Activated naive CD8-positive, alpha-beta T cell treated with anti-CD3 and anti-CD28 coated beads for 36 hours (primary cell): ENCODE data around the gene SERAC1. TPM values are rescaled to one million over a fixed set of nuclear protein-coding genes. Genes with fewer than 3 reads are reported as not detected.
"Not testable (repeated sequence)": the region's sequence is repeated elsewhere in the genome, so short reads cannot be mapped to it uniquely, and the experiment has no call there.

ENCODE experiments used
- DNase-seq: peaks from one replicate; pipeline ENCODE4 v3.0.0; 2021
- H3K27ac Mint-ChIP-seq: one replicate; pipeline ENCODE4 v1.8.0; 2022; ENCODE audit warnings: mild to moderate bottlenecking, moderate library complexity, mixed read lengths
- H3K27me3 Mint-ChIP-seq: one replicate; pipeline ENCODE4 v1.8.0; 2022; ENCODE audit warnings: mild to moderate bottlenecking, mixed read lengths
- H3K36me3 Mint-ChIP-seq: one replicate; pipeline ENCODE4 v1.8.0; 2021; ENCODE audit warnings: mild to moderate bottlenecking, mixed read lengths
- H3K4me1 Mint-ChIP-seq: one replicate; pipeline ENCODE4 v1.8.0; 2021; ENCODE audit warnings: mixed read lengths
- H3K4me3 Mint-ChIP-seq: one replicate; pipeline ENCODE4 v1.8.0; 2022; ENCODE audit warnings: mild to moderate bottlenecking, moderate library complexity, mixed read lengths
- H3K9me3 Mint-ChIP-seq: one replicate; pipeline ENCODE4 v1.8.0; 2022; ENCODE audit warnings: mixed read lengths
- total RNA-seq, 2 experiments: library from RNA; stranded (reverse); gene quantifications; one replicate each; pipeline ENCODE4 v1.2.3, GENCODE V29; 2021

SERAC1 gene
- 1 to 10 TPM; 2.8 to 4.1 TPM for total RNA-seq

DNA sequence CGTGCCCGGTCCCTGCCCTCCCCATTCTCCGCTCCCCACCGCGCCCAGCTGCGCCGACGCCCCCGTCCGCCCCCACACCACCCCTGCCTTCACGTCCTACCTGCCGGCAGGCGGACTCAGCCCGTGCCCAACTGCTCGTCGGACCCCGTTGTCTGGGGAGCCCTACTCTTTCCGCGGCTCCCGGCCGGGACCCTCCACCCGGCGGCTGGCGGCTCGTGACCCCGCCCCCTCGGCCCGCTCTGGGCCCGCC lies at the start of gene SERAC1:
SERAC1 (minus strand) TSS at position 223 of the 250 bp plus-strand sequence. CDS start 9,899 bp downstream, outside the sequence.
- H3K27me3 Mint-ChIP-seq: no peaks in the 10 kb centered on the region
- H3K4me3 Mint-ChIP-seq: peak within 1 kb of the TSS; percentile 89
- H3K36me3 Mint-ChIP-seq: peaks cover 11% of the 10 kb centered on the region
- no peak for DNase-seq
- H3K9me3 Mint-ChIP-seq: no peaks in the 10 kb centered on the region
- peak within 1 kb of the TSS; percentile 92 for H3K27ac Mint-ChIP-seq
- H3K4me1 Mint-ChIP-seq: peaks cover 14% of the 10 kb centered on the region

DNA sequence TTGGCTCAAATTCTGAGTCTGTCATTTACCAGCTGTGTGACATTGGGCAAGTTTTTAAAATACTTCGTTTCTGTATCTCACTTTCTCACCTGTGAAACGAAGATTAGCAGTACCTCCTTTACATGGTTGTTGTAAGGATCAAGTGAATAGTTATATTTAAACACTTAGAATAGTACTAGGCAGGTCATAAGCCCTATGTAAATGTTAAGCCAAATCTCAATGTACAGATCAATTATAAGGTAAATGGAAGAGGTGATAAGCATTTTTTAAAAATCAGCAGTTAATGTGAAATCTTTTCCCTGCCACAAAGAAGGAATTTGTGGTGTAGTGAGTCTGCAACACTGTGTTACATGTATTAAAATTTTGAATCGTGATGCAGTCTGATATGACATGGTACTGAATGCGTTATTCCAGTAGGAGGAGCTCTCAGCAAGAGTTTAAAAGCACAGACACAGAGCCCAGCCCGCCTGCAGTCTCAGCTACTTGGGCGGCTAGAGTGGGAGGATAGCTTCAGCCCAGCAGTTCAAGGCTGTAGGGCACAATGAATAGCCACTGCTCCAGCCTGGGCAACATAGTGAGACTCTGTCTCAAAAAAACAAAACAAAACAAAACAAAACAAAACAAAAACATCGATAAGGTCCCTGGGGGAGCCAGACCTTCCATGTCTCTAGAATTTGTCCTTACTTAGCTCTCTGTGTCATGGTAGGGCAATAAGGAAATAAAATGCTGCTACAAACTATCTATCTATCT lies 46.0 kb upstream of the SERAC1 start:
- H3K27ac Mint-ChIP-seq: no peak overlapping the region
- peaks cover 11% of the 10 kb centered on the region for H3K4me1 Mint-ChIP-seq

DNA sequence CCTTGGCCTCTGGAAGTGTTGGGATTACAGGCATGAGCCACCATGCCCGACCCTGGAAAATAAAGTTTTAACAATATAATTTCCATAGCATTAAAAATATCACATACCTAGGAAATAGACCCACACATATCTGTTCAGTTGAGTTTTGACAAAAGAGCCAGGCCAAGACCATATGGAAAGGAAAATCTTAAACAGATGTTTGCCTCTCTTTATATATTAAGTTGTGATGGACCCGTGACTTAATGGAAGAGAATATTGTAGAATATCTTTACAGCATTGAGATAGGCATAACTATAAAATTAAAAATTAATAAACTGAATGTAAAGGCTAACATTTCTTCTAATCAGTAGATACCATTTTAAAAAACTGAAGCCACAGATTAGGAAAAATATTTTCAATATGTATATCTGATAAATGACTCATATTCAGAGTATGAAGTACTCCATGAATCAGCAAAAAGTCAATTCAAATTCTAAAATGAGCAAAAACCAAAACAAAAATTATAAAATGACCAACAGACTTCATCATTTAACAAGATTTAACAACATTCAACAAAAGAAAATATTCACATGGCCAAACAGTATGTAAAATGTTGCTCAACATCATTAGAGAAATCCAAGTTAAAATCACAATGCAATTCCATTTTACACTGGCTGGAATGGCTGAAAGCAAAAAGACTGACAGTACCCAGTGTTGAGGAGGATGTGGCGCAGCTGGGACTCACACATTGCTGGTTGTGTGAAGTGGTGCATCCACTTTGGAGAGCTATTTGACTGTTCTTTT lies 43.4 kb upstream of the SERAC1 start:
- Mint-ChIP-seq H3K9me3 (no peaks in the 10 kb centered on the region), H3K4me3 (no peak overlapping the region), H3K36me3 (peaks cover 2% of the 10 kb centered on the region), H3K27ac (peak overlapping the region; percentile 30), H3K27me3 (peaks cover 7% of the 10 kb centered on the region), H3K4me1 (peaks cover 35% of the 10 kb centered on the region)
- DNase-seq: no peak

More for the DNA sequence above, 46.0 kb upstream of the SERAC1 start:
- H3K36me3 Mint-ChIP-seq: no peaks in the 10 kb centered on the region
- H3K27me3 Mint-ChIP-seq: peaks cover 2% of the 10 kb centered on the region
- no peaks in the 10 kb centered on the region for H3K9me3 Mint-ChIP-seq
- peak; percentile 37 for DNase-seq
- no peak overlapping the region for H3K4me3 Mint-ChIP-seq

DNA sequence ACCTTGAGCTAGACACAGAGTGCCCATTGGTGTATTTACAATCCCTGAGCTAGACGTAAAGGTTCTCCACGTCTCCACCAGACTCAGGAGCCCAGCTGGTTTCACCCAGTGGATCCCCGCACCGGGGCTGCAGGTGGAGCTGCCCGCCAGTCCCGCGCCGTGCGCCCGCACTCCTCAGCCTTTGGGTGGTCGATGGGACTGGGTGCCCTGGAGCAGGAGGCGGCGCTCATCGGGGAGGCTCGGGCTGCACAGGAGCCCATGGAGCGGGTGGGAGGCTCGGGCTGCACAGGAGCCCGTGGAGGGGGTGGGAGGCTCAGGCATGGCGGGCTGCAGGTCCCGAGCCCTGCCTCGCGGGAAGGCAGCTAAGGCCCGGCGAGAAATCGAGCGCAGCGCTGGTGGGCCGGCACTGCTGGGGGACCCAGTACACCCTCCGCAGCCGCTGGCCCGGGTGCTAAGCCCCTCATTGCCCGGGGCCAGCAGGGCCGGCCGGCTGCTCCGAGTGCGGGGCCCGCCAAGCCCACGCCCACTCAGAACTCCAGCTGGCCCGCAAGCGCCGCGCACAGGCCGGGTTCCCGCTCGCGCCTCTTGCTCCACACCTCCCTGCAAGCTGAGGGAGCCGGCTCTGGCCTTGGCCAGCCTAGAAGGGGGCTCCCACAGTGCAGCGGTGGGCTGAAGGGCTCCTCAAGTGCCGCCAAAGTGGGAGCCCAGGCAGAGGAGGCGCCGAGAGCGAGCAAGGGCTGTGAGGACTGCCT lies 41.7 kb upstream of the SERAC1 start:
- not testable (repeated sequence) for H3K4me3 Mint-ChIP-seq, DNase-seq, H3K27me3 Mint-ChIP-seq, H3K36me3 Mint-ChIP-seq, H3K27ac Mint-ChIP-seq, H3K9me3 Mint-ChIP-seq
- peaks cover 35% of the 10 kb centered on the region for H3K4me1 Mint-ChIP-seq

DNA sequence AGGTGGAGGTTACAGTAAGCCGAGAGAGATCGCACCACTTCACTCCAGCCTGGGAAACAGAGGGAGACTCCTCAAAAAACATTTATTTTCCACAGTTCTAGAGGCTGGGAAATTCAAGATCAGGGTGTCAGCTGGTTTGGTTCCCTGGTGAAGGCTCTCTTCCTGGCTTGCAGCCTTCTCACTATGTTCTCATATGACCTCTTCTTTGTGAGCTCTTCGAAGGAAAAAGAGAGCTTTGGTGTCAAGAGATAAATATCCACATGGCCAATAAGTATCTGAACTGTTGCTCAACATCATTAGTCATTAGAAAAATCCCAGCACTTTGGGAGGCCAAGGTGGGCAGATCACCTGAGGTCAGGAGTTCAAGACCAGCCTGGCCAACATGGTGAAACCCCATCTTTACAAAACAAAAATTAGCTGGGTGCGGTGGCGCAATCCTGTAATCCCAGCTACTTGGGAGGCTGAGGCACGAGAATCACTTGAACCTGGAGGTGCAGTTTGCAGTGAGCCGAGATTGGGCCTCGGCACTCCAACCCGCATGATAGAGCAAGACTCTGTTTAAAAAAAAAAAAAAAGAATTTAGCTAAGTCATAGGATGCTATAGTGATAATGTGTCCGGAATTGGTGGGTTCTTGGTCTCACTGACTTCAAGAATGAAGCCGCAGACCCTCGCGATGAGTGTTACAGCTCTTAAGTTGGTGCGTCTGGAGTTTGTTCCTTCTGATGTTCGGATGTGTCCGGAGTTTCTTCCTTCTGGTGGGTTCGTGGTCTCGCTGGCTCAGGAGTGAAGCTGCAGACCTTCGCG lies 40.4 kb upstream of the SERAC1 start:
- not testable (repeated sequence) for H3K9me3 Mint-ChIP-seq, DNase-seq, H3K36me3 Mint-ChIP-seq
- H3K27ac Mint-ChIP-seq: peak overlapping the region; percentile 86
- H3K27me3 Mint-ChIP-seq: peaks cover 14% of the 10 kb centered on the region
- peak overlapping the region; percentile 33 for H3K4me3 Mint-ChIP-seq
- H3K4me1 Mint-ChIP-seq: peaks cover 30% of the 10 kb centered on the region

DNA sequence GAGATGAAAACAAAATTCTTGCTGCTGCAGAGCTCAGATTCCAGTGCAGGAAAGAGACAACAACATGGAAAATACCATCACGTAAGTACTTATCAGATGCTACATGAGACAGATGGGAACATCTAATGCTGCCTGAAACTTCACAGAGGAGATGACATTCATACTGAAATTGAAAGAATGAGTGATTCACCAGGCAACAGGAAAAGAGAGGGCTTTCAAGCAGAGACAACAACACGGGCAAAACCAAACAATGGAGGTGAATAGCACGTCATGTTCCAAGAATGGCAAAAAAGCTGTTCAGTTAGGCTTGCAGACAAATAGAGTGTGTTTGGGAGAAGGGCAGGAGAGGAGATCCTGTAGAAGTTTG lies 39.3 kb upstream of the SERAC1 start:
- peaks cover 30% of the 10 kb centered on the region for H3K4me1 Mint-ChIP-seq
- DNase-seq: peak; percentile 38
- peaks cover 14% of the 10 kb centered on the region for H3K27me3 Mint-ChIP-seq
- peak overlapping the region; percentile 86 for H3K27ac Mint-ChIP-seq
- peak overlapping the region; percentile 64 for H3K4me3 Mint-ChIP-seq
- H3K36me3 Mint-ChIP-seq: peaks cover 2% of the 10 kb centered on the region
- H3K9me3 Mint-ChIP-seq: no peaks in the 10 kb centered on the region

DNA sequence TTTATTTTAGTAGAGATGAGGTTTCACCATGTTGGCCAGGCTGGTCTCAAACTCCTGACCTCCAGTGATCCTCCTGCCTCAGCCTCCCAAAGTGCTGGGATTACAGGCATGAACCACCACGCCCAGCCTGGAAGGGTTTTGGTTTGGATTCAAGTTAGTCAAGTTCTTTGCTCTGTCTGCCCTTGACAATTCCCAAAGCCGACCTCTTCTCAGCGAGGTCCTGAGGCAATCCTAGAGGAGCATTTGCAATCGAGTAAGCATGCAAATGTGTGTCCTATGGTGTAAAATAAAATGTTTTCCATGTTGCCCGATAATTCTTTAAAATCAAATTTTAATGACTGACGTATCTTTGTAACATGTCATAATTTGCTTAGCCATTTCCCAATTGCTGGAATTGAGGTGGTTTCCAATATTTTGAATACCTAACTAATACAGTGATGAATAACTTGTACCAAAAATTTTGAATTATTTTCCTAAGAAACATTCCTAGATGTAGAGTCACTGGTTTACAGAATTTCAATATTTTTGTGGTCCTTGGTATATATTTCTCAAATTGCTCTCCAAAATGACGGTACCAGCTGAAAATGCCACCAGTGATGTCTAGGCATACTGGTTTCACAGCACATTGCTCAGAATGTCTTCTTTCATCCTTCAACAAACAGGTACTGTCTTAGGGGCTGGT lies 38.8 kb upstream of the SERAC1 start:
- Mint-ChIP-seq H3K27ac (peak overlapping the region; percentile 86), H3K9me3 (no peaks in the 10 kb centered on the region), H3K4me3 (peak overlapping the region; percentile 64), H3K27me3 (peaks cover 14% of the 10 kb centered on the region), H3K4me1 (peaks cover 30% of the 10 kb centered on the region), H3K36me3 (peaks cover 2% of the 10 kb centered on the region)
- no peak for DNase-seq

DNA sequence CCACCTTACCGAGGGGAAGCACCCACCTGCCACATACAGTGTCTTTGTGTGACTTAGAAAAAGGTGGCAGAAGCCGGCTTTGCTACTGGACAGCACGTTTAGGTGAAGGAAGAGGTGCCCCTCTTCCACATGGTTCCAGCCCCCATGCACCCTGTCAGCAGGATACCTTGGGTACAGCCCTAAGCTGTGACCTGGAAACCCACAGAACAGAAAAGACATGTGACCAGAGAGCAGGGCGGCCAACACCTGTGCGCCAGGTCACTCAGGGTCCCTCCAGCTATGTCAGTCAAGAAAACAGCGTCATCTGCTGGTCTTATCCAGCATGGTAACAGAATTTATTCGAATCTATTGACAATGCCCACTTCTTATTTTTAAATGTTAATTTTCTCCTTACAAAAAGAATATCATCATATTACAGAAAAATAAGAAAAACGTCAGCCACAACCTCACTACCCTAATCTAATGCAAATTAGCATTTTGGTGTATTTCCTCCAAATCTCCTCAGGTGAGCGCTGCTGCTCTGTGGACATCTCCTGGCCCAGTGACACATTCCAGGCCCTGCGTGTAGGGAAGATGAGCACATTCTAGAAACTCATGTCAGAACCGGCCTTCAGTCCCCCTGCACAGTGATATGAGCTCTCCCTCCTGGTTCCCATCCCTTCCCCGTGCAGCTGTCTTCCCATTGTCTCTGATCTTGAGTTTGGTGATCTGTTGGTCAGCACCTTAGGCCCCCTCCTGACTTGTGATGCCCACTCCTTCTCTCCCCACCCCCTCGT lies 37.3 kb upstream of the SERAC1 start:
- Mint-ChIP-seq H3K36me3 (peaks cover 2% of the 10 kb centered on the region), H3K27me3 (peaks cover 14% of the 10 kb centered on the region), H3K9me3 (no peaks in the 10 kb centered on the region), H3K27ac (no peak overlapping the region), H3K4me1 (peaks cover 31% of the 10 kb centered on the region), H3K4me3 (no peak overlapping the region)
- no peak for DNase-seq

DNA sequence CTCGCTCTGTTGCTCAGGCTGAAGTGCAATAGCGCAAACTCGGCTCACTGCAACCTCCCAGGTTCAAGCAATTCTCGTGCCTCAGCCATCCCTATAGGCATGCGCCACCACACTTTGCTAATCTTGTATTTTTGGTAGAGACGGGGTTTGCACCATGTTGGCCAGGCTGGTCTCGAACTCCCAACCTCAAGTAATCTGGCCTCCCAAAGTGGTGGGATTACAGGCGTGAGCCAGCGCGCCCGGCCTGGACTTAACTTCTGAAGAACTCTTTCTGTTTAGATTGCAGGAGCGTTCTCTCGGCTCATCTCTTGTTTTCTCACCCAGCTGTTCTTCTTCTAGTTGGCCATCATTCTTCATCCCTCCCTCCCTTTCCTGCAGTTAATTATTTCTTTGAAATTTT lies 30.4 kb upstream of the SERAC1 start:
- no peak for DNase-seq
- Mint-ChIP-seq H3K9me3 (no peaks in the 10 kb centered on the region), H3K4me1 (peaks cover 3% of the 10 kb centered on the region), H3K27me3 (no peaks in the 10 kb centered on the region), H3K4me3 (no peak overlapping the region), H3K36me3 (peaks cover 19% of the 10 kb centered on the region), H3K27ac (no peak overlapping the region)

DNA sequence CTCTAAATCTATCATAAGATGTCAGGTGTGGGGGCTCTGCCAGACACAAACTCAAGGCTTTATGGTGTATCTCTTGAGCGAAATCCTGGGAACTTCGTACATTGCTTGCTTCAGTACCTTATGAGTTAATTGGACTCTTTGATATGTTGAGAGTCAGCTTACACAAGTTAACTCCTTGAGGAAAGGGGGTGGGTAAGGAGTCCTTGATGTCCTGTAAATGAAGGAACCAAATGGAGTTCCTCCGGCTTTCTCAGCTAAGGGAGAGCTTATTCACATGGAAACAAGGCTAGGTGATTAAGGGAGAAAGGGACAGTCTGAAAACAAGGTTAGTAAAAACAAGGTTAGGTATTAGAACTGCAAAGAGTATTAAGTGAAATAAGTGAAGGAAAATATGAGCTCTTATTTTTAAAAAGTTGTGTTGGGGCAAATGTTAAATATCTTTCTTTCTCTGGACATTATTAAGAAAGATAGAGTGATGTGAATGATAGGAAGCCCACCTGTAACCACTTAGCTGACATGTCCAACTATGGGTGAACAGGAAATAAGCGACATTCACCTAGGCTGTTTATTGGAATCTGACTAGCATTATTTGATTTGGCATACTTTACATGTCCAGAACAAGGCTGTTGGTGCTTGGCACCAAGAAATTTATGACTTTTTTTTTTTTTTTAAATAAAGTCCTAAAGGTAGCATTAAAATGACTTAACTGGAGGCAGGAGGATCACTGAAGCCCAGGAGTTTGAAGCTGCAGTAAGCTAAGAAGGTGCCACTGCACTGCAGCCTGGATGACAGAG lies 26.6 kb upstream of the SERAC1 start:
- H3K4me1 Mint-ChIP-seq: no peaks in the 10 kb centered on the region
- no peaks in the 10 kb centered on the region for H3K27me3 Mint-ChIP-seq
- no peak overlapping the region for H3K27ac Mint-ChIP-seq

DNA sequence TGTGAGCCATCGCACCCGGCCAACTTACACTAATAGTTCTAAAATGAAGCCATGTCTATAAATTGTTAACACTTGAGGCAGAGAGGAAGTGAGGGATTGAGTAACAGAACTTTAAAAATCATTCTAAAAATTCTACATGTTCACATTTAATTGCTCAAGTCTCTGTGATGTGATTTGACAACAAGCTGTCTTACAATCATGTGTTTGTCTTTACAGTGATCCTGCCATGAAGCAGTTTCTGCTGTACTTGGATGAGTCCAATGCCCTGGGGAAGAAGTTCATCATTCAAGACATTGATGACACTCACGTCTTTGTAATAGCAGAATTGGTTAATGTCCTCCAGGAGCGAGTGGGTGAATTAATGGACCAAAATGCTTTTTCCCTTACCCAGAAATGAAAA lies 23.7 kb upstream of the SERAC1 start:
- no peak for DNase-seq
- Mint-ChIP-seq H3K4me3 (no peak overlapping the region), H3K9me3 (peaks cover 3% of the 10 kb centered on the region)

More for the DNA sequence above, 26.6 kb upstream of the SERAC1 start:
- Mint-ChIP-seq H3K36me3 (peaks cover 19% of the 10 kb centered on the region), H3K4me3 (no peak overlapping the region), H3K9me3 (no peaks in the 10 kb centered on the region)
- DNase-seq: no peak

DNA sequence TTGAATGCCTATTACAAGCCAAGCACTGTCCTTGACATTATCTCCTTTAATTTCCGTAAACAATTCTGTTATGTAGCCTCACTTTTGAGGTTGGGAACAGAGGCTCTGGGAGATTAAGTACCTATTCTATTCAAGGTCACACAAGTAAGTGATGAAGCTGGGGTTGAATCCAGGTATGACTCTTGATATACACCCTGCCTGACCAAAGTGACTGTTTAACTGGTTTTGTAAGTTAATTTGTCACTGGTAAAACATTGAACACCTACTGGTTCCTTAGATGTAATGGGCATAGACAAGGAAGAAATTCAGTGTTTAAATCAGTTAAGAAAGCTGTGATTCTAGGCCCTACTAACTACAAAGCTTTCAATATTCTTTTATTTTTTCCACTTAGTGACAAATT lies 23.0 kb upstream of the SERAC1 start:
- Mint-ChIP-seq H3K36me3 (peaks cover 31% of the 10 kb centered on the region), H3K27me3 (no peaks in the 10 kb centered on the region), H3K9me3 (peaks cover 3% of the 10 kb centered on the region), H3K4me1 (peaks cover 7% of the 10 kb centered on the region), H3K4me3 (no peak overlapping the region), H3K27ac (no peak overlapping the region)
- no peak for DNase-seq

More for the DNA sequence above, 23.7 kb upstream of the SERAC1 start:
- peaks cover 30% of the 10 kb centered on the region for H3K36me3 Mint-ChIP-seq
- H3K27me3 Mint-ChIP-seq: no peaks in the 10 kb centered on the region
- H3K27ac Mint-ChIP-seq: no peak overlapping the region
- no peaks in the 10 kb centered on the region for H3K4me1 Mint-ChIP-seq

DNA sequence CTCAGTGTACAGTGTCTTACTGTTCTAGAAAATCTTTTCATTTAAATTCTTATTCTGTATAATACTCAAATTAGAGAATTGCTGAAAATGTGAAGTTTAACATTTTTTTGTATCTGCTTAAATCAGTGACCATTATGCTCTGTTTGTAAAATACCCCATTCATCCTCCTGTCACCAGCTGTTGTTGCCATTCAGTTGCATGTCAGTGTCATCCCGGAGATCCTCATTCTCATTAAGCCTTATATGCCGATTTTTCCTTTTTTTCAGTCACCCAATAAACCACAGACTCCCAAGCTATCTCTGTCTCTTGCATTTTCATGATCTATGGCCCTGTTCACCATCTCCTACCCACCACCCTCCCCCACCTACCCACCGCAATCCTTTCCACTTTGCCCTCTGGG lies 20.5 kb upstream of the SERAC1 start:
- Mint-ChIP-seq H3K36me3 (peaks cover 39% of the 10 kb centered on the region), H3K9me3 (peaks cover 8% of the 10 kb centered on the region), H3K4me1 (peaks cover 16% of the 10 kb centered on the region), H3K27me3 (no peaks in the 10 kb centered on the region), H3K27ac (no peak overlapping the region), H3K4me3 (no peak overlapping the region)
- DNase-seq: no peak
